Stimulated activated CD4-positive, alpha-beta T cell treated with anti-CD3 and anti-CD28 coated beads, TNF-alpha, amount 100 ng/mL, for 48 hours (primary cell): ENCODE results near the gene PAX7.
"Not testable (repeated sequence)": the region's sequence is repeated elsewhere in the genome, so short reads cannot be mapped to it uniquely, and the experiment has no call there.

Experiments used
- DNase-seq, 3 donors: peaks; one replicate each; pipeline ENCODE4 v3.0.0-alpha.2; 2020; ENCODE audit warnings: low read depth in 3 of 3

PAX7 gene

GRCh38 chr1:18730321-18730720 lies 99.7 kb downstream of the PAX7 start:
- DNase-seq, result no peak

DNA sequence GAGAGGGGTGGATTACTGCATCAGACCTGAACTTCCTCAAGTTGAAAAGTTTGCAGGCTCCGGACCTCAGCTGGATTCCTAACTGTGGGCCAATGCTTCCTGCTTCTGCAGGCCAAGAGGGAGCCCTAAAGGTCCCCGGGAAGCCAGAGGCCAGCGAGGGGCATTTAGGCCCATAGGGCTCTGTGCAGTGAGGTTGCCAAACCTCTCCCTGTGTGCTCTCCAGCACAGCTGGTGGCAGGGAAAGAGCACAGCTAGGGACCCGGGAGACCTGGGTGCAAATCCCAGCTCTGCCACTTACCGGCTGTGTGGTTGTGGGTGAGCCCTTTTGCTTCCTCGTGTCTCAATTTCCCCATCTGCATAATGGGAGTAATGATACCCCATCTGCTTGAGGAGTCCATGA lies 100.5 kb downstream of the PAX7 start:
- no peak for DNase-seq

GRCh38 chr1:18731591-18732235 lies 101.1 kb downstream of the PAX7 start:
- no peak for DNase-seq

DNA sequence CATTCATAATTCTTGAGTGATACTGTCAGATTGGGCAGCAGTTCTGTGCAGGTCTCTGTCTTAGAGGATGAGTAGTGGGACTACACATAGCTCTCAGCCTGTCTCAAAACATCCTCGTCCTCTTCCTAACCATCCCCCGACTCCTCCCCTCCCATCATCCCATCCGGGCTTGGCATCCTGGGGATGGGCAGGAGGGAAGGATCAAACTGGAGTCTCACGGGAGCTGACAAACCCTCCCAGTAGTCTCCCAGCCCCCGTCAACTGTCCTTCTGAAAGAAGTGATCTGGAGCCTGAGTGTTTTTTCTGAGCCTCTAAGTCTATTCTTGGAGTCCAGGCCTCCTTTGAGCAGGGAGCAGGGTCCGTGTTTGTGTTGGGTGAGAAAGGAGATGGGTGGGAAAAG lies 102.0 kb downstream of the PAX7 start:
- DNase-seq, result no peak

GRCh38 chr1:18734001-18734400 lies 103.4 kb downstream of the PAX7 start:
- no peak for DNase-seq

DNA sequence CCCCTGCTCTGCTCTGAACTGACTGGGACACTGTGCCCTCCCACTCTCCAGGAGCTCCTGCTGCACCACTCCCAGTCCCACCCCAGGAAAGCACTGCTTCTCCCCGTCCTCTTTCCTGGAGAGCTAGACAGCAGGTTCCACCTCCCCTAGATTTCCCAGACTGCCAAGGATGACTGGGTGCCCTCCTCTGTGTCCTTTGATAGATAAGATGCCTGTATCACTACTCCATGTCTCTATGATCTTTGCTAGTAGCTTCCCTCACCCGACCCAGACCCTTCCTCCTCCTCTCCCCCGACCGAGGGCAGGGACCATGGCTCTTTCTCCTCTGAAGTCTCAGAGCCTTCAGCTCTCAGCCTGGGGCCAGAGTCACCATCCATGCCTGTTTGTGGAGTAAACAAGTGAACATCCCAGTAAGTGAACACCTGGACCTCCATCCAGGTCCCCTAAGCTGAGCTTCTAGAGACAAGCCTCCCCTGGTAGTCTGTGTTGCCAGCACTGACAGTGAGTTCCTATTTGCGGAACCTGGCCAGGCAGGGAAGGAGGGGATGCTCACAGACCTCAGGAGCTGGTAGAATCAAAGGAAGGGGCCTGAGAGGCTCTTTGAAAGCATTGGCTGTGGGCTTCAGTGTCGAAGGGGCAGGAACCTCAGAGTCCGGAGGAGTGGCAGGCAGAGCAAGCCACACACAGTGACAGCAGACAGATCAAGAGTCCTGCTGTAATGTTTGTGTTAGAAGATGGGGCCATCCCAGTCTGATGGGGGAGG lies 104.0 kb downstream of the PAX7 start:
- no peak for DNase-seq

DNA sequence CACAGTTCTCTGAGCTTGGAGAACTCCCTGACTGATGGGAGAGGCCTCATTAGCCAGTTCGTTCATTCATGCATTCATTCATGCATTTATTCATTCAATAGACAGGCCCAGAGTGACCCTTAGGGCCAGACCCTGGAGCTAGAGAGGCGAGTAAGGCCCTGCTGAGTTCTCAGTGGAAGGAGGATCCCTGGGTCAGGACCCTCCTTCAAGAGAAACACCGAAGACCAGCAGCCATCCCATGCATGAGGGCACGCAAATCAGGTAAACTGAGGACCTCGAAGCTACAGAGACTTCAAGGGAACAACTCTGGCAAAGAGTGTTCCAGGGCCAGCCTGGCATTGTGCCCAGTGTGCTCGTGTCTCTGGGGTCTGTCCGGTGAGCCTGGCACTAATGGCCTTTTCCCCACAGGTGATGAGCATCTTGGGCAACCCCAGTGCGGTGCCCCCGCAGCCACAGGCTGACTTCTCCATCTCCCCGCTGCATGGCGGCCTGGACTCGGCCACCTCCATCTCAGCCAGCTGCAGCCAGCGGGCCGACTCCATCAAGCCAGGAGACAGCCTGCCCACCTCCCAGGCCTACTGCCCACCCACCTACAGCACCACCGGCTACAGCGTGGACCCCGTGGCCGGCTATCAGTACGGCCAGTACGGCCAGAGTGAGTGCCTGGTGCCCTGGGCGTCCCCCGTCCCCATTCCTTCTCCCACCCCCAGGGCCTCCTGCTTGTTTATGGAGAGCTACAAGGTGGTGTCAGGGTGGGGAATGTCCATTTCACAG lies 104.8 kb downstream of the PAX7 start:
- no peak for DNase-seq

GRCh38 chr1:18736958-18737357 lies 106.3 kb downstream of the PAX7 start:
- DNase-seq, result no peak

DNA sequence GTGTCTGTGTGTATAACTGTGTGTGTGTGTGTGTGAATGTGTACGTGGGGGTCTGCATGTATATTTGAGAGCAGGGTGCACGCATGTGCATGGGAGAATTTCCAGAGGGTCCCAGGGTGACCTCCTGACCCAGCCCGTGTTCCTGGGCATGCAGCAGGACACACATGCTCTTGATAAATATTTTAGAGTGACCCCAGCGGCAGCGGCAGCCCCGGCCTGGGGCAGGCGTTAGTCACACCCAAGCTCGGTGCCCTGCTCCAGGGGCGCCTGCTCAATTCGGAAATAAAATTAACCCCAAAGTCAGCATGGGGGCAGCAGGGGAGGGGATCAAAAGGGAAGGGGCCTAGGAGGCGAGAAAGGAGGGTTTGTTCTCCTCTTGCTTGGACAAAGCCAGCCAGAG lies 107.5 kb downstream of the PAX7 start:
- DNase-seq, result no peak

DNA sequence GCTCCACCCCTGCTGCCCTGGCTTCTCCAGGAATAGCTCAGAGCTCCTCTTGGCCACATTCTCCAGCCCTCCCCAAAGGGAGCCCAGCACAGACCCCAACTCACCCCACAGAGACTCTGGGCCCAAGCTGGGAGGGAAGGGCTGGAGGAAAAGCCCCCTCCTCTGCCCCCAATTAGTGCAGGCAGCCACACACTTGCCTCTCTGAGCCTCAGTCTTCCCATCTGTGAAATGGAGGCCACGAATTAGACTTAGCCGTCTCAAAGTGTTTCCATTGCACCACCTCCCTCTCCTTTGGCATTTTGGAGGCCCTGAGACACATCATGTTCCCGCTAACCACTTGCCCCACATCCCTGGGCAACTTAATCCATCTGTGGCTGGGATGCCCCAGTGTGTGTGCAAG lies 108.0 kb downstream of the PAX7 start:
- no peak for DNase-seq

GRCh38 chr1:18739408-18739807 lies 108.8 kb downstream of the PAX7 start:
- DNase-seq, result no peak

DNA sequence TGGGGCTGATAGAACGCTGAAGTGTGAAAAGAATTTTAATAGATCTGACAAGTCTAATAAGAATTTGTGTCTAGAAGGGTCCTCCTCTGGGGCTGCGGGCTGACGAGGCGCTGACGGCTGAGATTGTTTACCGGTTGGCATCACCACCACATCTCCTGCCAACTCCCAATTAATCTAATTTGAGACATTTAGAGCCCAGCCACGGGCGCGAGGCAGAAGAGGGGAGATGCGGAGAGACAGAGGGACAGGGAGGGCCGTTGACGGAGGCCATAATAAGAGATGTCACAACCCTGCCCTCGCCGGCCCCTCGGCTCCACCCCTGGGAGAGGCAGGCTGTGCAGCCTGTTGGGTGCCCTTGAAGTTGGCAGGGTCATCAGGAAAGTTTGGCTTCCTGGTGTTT lies 109.3 kb downstream of the PAX7 start:
- DNase-seq, result no peak

DNA sequence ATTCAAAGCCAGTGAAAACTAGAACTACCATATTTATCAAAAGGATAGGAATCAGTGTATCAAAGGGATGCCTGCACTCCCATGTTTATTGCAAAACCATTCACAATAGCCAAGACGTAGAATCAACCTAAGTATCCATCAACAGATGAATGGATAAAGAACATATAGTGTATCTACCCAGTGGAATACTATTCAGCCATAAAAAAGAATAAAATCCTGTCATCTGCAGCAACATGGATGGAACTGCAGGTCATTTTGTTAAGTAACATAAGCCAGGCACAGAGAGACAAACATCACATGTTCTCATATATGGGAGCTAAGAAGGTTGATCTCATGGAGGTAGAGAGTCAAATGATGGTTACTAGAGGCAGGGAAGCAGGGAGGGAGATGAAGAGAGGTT lies 110.0 kb downstream of the PAX7 start:
- DNase-seq, result no peak

DNA sequence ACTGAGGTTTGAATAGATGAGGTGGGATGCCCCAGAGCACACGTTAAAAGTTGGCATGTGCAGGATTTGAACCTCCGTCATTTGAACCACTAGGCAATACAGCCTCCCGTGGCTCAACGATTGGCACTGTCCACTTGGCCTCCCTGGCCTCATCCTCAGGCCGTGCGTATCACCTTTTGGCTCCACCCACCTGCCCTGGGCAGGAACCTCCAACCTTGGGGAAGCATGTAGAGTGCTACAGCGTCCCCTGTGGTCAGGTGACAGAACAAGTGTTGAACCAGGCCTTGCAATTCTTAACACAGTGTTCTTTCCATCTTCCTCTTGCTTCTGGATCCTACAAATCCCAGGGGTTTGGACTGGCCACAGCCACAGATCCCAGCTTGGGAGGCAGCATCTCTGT lies 112.6 kb downstream of the PAX7 start:
- no peak for DNase-seq

DNA sequence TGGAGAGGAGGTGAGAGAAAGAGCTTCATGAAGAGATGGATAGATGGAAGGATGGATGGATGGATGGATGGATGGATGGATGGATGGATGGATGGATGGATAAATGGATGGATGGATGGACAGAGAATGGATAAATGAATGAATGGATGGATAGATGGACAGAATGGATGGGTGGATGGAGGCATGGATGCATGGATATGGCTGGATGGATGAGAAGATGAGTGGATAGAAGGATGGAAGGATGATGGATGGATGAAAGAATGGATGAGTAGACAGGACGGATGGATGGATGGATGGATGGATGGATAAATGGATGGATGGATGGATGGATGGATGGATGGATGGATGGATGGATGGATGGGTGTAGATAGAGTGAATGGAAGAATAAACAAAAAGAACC lies 113.7 kb downstream of the PAX7 start:
- DNase-seq, result not testable (repeated sequence)

- DNase-seq, result no peak
These were observed 116.3 kb downstream of the PAX7 start for GRCh38 chr1:18746981-18747380.

- DNase-seq, result no peak
These were observed 117.0 kb downstream of the PAX7 start for GRCh38 chr1:18747671-18748070.

DNA sequence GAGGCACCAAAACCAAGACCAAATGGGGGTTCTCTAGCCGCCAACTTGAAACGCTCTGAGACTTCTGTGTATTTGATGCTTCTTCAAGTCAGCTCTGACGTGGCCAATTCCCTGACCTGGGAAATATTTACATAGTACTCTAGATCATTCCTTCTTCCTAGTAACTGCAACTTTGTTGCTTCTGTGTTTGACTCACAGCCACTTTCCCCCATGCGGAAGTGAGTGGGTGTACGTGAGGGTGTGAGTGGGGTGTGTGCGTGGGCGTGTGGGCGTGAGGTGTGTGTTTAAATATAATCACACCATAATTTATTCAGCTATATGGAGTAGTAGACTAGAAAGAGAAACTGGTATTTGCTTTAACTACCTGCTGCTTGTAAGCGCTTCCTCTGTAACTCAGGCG lies 117.8 kb downstream of the PAX7 start:
- DNase-seq, result no peak

GRCh38 chr1:18749569-18749968 lies 118.9 kb downstream of the PAX7 start:
- no peak for DNase-seq

DNA sequence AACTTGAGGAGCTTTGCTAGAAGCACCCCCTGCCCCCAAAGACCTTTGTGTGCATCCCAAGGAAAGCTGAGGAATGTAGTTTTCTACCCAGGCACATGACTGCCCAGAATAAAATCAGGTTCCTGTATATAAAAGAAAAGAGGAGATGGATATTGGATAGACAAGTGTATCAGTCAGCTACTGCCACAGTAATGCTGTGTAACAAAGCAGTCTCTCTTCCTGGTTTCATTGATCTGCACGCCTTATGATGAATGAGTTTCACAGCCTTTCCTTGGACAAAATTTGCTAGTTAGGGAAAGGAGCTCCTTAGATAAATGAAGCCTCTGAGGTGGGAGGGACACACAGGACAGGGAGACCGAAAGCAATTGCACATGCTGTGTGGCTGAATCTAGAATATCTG lies 120.0 kb downstream of the PAX7 start:
- DNase-seq, result no peak

- no peak for DNase-seq
These were observed 120.8 kb downstream of the PAX7 start for GRCh38 chr1:18751425-18751824.

DNA sequence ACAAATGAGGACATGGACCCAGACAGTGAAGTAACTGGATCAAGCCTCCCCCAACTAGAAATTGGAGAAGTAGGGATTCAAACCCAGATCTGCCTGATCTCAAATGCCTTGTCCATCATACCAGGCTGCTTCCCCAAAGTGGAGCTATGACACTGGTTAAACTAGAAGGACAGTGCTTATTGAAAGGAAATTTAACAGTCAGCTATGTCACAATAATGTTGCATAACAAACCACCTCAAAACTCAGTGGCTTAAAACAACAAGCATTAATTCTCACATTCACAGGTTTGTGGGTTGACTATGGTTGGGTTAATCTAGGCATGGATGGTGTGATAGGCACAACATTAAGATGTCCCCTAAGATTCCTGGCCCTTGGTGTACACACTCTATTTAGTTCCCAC lies 121.8 kb downstream of the PAX7 start:
- no peak for DNase-seq

- DNase-seq, result no peak
These were observed 129.5 kb downstream of the PAX7 start for GRCh38 chr1:18760156-18760555.
